WTC11 (cell line): ENCODE data around the gene POC1A.

Experiments used
- NFE2L1 ChIP-seq: sonication (generic); formaldehyde crosslinking; IDR thresholded peaks from 2 replicates; pipeline ENCODE4 v1.8.1; 2023; ENCODE audit warnings: missing genetic modification reagents
- TCF7 ChIP-seq: sonication (generic); formaldehyde crosslinking; IDR thresholded peaks from 2 replicates; pipeline ENCODE4 v1.8.0; 2022; ENCODE audit warnings: mild to moderate bottlenecking, low read depth, missing genetic modification reagents, moderate library complexity
- ZNF121 ChIP-seq: sonication (generic); formaldehyde crosslinking; IDR thresholded peaks from 2 replicates; pipeline ENCODE4 v1.8.0; 2023; ENCODE audit warnings: missing genetic modification reagents

- no peak for TF ChIP-seq NFE2L1
- TF ChIP-seq TCF7 (CRISPR knock-in tag), result no peak
- TF ChIP-seq ZNF121 (CRISPR knock-in tag), result no peak
Observed at GRCh38 chr3:52176951-52177700, 22.9 kb upstream of the POC1A start.
